ENCODE data around the gene GTSF1L.

- TF ChIP-seq CTCF (IDR thresholded peaks at IDR 0.05), result no peak
- no peak for TF ChIP-seq EZH2 (IDR thresholded peaks at IDR 0.05)
- no peak for TF ChIP-seq EZH2phosphoT487 (IDR thresholded peaks at IDR 0.05)
Observed at GRCh38 chr20:43716123-43716522, 10.7 kb downstream of the GTSF1L start.

Data from neural progenitor cell (in vitro differentiated cells).